ENCODE data around the gene CUX1.
"Not testable (repeated sequence)": the region's sequence is repeated elsewhere in the genome, so short reads cannot be mapped to it uniquely, and the experiment has no call there.

CUX1 gene

DNA sequence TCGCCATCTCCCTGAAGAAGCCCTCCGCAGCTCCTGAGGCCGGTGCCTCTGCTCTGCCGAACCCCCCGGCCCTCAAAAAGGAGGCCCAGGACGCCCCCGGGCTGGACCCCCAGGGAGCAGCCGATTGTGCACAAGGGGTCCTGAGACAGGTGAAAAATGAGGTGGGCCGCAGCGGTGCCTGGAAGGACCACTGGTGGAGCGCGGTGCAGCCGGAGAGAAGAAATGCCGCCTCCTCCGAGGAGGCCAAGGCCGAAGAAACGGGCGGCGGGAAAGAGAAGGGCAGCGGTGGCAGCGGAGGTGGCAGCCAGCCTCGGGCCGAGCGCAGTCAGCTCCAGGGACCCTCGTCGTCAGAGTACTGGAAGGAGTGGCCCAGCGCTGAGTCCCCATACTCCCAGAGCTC, 384.1 kb downstream of the CUX1 start:
- DNase-seq = no peak

DNA sequence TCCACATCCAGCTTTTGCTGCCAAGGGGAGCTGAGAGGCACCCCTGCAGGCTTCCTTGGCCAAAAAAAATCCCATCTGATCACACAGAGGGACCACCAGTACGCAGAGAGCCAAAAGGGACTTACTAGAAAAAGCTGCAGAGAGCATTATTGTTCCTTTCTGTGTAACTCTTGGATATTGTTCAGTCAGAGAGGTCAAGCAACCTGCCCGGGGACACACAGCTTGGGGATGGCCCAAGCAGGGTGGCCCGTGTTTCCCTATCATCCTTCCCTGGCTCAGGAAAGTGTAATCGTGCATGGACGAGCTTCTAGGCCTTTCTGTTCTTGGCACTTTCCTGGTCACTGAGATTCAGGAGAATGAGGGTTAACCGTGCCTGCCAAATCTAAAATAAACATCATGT, 385.1 kb downstream of the CUX1 start:
- DNase-seq = no peak

DNA sequence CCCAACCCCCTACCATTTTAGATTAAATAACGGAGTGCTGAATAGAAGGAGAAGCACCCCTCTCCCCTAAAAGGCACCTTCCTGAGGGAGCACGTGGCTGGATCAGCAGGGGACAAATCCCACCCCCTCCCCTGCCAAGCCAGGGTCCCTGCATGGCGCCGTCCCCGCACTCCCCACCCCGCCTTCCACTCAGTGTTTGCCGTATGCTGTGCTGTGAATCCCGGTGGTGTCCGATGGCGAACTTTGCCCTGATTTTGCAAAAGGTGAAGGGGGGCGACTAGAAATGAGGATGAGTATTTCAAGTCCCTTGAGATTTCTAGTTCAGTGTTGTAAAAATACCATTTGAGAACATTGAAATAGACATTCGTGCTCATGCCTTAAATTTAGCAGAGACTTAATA, 385.8 kb downstream of the CUX1 start:
- DNase-seq = no peak

DNA sequence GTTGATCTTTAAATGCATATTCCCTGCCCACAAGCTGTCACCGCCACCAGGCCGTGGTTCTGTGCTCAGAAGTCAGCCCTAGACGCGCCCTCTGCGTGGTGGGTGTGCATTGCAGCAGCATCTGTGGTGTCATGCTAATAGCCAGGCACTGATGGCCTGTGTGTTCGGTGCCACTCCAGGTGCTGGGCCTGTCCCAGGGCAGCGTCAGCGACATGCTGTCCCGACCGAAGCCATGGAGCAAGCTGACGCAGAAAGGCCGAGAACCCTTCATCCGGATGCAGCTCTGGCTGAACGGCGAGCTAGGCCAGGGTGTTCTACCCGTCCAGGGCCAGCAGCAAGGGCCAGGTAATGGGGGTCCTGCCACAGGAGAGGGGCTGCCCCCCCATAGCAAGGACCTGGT, 386.8 kb downstream of the CUX1 start:
- DNase-seq = no peak

DNA sequence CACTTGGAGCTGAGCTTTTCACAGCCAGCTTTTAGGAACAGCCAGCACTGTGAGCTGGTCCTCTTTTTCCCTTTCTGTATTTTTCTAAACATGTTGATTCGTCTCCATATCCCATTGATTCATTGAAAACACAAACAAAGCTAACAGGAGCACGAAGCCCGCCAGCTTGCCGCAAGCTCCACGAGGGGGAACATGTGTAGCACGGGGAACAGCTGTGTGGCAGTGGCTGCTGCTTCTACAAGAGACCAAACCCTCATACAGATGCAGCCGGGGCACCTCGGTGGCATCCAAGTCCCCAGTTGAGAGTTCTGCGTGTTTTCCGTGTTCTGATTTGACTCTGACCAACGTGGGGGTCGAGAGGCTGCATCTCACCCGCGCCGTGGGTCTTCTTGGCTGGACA, 388.5 kb downstream of the CUX1 start:
- no peak for DNase-seq

DNA sequence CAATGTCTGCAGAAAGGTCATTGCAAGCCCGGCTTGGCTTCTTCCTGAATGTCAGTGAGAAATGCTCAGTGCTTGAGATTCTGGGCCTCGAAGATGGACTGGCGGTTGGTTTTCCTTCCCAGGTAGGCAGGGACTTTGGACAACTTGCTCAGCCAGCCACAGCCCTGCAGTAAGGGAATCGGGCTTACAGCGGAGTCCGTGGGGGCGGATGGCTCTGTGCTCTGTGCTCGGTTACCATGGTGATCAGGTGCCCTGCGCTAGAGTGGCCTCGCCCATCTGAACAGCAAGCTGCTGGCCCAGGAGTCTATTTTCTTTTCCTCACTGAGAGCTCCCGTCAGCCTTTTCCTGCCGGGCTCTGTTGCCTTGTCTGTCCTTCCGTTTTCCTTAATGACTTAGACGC, 391.4 kb downstream of the CUX1 start:
- DNase-seq = peak; percentile 60

DNA sequence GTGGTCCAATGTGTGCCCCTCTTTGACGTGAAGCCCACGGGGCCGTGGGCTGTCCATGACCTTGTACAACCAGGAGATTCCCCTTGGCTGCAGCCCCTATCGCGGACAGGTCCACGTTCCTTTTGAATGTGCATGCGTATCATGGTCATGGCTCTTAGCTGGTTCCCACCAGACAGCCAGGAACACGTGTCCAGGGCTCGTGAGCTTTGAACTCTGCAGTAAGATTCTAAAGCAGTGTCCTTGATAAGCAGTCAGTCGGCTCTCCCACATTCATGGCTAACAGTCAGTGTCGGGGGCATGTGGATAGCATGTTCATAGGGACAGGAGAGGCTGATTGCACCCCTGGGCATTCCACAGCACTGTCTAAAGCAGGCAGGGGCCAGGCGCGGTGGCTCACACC, 393.4 kb downstream of the CUX1 start:
- no peak for DNase-seq

DNA sequence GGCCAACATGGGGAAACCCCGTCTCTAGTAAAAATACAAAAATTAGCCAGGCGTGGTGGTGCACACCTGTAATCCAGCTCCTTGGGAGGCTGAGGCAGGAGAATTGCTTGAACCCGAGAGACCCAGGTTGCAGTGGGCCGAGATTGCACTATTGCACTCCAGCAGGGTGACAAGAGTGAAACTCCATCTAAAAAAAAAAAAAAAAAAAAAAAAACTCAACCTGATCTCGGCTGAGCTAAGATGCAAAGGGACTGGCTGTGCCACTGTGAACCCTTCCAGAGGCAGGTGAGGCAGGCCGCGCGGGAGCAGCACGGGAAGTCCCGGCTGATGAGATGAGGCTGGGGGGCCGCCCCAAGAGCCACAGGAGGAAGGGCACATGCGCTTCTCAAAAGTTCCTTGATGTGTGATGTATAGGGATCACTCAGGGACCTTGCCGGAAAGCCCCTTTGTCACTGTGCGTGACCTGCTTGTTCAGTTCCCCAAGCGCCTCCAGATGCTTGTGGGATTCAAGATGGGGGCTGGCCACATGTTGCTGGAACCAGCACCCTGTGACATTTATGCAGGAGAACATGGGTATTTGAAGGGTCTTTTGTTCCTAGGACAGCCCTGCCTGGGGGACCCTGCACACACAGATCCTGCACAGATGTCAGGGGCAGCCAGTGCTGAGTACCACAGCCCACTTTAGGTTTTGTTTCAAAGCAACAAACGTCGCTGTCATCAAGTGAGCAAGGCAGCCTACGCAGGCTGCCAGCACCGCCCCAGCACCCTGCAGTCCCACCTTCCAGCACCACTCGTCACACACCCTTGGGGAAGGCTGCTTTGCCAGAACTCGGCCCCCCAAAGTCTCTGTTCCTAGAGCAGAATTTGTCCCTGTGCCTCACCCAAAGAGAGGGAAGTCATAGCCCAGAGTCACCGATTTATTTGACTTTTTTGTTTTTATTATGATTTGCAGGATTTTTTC, 394.4 kb downstream of the CUX1 start:
- DNase-seq = no peak

DNA sequence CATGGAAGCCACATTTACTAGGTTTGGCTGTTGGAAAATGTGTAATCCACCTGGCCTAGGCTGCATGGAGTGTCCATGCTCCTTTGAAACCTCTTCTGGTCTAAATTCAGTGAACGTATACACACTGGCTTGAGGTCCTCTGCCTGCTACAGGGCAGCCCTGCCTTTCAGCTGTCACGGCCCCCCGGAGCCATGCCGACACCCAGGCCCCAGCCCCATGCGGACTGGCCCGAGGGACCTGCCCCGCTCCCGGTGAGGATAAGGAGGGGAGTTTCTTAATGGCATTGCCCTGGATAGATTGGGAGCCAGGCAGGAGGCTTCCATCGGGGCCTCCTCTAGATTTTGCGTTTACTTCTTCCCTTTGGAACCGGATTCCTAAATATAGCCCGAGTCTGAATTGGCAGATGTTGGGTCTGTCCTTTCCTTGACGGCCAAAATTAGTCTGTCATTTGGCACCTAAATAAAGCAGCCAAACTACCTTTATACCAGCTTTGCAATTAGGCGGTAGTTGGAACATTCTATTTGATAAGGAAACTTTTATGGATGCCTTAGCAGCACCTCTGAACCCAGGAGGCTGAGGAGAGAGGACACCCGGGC, 397.1 kb downstream of the CUX1 start:
- no peak for DNase-seq

DNA sequence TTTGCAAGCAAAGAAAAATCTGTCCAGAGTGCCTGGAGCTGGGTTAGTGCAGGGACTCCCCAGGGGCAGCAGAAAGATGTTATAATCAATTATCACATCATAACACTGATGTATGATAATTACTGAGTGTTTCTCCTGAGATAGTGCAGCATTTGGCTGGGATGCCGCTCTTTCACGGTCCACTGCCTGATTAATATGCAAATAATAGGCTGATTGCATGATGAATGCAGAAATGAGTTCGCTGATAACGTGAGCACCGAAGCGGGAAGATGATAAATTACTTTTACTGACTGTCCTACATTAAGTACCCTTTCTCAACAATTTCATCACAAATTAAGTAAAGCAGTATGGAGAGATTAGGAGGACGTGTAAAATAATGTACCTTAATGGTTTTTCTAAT, 397.8 kb downstream of the CUX1 start:
- DNase-seq = no peak

DNA sequence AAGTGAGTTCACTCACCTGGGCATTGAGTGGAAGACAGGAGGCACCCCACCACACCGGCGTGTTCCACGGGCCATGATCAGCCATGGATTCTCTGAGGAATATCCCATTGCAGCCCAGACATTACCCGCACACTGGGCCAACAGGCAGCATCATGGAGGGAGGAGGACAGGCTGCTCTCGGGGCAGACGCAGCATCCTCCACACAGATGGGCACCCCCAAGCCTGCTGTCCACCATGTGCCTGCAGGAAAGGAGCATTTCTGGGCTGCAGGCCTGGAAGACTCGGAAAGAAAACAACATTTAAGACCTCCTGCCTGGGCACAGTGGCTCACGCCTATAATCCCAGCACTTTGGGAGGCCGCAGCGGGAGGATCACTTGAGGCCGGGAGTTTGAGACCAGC, 398.3 kb downstream of the CUX1 start:
- no peak for DNase-seq

DNA sequence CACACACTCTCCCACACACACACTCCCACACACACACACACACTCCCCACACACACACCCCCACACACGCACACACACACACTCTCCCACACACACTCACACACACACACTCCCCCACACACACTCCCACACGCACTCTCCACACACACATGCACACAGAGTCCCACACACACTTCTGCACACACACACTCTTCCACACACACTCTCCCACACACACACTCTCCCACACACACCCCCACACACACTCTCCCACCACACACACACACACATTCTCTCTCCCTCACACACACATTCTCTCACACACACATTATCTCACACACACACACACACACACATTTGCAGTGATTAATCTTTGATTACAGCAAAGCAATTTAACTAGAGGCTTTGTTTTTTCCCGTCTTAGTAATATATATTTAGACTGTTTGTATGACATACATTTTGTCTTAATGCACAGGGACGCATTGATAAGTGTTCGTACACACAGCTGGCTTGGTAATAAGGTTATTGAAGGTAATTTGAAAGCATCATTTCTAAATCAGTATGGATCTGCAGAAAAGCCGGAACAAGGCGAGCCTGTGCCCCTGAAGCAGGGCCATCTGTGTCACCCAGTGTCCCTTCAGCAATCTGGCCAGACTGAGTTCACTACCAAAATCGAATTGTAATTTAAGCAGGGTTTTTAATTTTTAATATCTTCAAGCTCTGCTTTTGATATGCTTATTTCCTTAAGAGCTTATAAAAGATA, 399.3 kb downstream of the CUX1 start:
- no peak for DNase-seq

DNA sequence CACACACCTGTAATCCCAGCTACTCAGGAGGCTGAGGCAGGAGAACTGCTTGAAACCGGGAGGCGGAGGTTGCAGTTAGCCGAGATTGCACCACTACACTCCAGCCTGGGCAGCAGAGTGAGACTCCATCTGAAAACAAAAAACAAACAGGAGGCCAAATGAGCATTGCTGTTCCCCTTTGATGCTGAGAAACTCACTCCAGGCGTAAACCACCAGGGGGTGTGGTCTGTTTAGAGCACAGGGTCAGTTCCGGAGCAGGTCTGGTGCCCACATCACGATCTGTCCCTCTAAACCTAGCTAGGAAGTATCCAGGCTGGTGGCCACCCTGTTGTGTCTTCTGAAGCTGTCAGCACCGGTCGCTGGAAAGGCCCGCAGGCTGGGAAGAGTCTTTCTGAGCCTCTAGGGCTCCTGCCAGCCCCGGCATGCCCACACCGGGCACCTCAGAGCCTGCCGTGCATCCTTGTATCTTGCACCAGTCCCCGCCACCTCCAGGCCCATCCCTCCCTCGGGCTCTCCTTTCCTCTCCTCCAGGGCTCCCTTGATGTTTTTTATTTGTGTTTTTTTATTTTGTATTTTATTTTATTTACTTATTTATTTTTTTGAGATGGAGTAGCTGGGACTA, 402.9 kb downstream of the CUX1 start:
- DNase-seq = no peak

DNA sequence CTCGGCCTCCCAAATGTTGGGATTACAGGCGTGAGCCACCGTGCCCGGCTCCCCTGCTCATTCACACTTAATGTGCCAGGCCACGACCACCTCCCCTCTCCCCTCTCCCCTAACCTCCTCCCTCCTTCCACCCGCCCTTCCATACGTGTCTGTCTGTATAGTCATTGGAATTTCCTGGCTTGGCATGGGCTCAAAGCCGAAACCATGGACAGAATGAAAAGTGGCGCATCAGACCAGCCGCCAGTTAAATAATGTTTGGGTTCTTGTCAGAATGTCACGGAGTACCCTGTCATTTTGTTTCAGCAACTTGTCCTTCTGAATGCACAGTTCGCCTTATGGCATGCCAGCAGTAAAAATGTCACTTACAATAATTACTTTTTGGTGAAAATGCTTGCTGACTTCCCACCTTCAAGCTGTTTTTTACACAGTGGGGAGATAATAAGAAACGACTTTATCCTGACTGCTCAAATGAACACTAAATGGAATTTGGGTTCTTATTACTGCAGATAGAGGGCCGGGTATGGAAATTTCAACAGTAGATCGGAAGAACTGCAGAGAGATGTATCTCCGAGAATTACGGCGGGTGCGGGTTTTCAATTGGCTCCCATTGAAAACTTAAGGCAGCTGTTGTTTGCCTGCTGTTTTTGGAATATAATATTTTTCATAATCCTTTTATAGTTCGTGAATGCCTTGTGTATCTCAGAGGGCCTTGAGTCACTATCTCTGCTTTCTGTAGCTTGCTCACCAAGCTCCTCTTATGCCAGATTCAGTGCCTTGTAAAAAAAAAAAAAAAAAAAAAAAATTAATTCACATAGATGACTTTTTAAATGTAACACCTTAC, 403.8 kb downstream of the CUX1 start:
- no peak for DNase-seq

DNA sequence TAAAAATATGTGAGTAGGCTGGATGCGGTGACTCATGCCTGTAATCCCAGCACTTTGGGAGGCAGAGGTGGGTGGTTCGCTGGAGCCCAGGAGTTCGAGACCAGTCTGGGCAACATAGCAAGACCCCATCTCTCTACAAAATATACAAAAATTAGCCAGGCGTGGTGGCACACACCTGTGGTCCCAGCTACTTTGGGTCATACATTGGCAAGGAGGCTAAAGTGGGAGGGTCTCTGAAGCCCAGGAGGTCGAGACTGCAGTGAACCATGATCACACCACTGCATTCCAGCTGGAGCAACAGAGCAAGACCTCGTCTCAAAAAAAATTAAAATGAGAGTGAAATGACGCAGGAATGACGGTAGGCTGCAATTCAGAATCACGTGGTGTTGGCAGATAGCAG, 404.5 kb downstream of the CUX1 start:
- DNase-seq = no peak

DNA sequence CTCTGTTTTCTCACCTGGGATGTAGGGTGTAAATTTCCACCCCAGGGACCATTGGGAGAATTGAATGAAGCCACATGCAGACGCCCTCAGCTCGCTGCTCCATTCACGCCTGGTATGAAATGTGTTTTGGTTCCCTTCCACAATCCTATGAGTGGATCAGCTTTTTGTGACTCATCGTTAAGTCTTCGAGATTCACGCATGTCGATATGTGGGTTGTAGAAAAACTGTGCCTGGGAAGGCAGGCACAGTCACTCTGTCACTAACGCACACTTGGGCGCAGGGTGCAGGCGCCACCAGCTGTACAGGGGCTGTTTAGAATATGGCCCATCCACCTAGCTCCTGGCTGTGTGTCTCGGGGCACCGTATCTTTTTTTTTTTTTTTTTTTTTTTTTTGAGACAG, 405.0 kb downstream of the CUX1 start:
- no peak for DNase-seq

DNA sequence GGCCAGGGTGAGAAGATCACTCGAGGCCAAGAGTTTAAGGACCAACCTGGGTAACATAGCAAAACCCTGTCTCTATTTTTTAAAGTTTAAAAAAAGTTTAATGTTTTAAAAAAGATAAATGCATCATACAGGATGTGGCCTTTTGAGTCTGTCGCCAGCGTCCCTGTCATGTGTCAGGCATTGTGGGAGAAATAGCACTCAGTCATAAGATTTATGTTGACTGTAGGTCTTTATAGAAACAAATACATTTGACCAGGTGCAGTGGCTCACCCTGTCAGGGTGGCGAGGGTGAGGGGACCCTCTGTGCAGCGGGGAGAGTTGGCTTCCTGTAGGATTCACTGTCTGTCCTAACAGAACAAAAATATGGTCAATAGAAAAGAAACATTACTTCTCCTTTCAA, 405.8 kb downstream of the CUX1 start:
- DNase-seq = no peak

DNA sequence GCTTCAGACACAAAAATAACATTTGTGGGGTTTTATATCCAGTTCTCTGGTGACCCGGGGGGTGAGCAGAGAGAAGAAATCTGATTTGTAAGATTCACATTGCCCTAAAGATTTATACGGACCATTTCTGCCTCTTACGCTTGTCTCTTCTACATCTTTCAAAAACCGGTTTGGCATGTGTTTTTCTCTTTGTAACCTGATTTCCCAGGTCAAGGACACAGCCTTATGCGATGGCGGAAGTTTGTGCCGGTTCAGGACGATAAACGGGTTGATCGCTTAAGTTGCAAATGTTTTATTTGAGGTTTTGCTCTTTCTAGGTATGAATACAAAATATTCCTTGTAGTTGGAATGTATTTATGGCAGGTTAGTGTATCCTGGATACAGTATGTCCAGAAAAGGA, 407.6 kb downstream of the CUX1 start:
- DNase-seq = no peak

DNA sequence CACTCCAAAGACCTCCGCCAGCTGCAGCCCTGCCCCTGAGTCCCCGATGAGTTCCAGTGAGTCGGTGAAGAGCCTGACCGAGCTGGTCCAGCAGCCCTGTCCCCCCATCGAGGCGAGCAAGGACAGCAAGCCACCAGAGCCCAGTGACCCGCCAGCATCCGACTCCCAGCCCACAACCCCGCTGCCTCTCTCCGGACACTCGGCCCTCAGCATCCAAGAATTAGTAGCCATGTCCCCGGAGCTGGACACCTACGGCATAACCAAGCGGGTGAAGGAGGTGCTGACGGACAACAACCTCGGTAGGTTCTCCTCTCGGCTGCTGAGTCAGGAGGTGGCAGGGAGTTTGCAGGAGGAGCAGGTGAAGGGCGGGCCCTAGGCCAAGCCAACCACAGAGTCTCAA, 409.9 kb downstream of the CUX1 start:
- DNase-seq = no peak

DNA sequence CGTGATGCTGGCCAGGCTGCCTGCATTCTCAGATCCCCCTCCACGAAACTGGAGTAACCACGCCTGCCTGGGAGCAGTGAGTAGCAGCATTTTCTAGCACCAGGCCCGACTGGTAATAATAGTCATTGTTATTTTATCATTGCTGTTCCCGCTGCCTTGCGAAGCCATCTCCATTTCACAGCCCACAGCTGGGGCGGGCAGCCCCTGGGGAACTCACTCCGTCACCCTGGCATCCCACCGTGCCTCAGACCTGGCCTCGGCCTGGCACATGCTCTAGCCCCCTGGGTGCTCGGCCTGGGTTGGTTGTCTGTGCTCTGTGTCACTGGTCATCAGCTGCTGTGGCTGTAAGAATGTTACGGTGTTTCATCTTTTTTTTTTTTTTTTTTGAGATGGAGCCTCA, 411.5 kb downstream of the CUX1 start:
- no peak for DNase-seq

DNA sequence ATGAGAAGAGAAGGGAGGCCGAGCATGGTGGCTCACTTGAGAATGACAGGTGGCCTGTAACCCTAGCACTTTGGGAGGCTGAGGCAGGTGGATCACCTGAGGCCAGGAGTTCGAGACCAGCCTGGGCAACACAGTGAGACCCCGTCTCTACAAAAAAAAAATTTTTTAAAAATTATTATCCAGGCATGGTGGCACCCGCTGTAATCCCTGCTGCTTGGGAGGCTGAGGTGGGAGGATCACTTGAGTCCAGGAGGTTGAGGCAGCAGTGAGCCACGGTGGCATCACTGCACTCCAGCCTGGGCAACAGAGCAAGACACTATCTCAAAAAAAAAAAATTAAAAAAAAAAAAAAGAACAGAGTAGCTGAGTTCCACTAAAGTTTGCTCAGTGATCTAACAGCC, 412.7 kb downstream of the CUX1 start:
- not testable (repeated sequence) for DNase-seq

DNA sequence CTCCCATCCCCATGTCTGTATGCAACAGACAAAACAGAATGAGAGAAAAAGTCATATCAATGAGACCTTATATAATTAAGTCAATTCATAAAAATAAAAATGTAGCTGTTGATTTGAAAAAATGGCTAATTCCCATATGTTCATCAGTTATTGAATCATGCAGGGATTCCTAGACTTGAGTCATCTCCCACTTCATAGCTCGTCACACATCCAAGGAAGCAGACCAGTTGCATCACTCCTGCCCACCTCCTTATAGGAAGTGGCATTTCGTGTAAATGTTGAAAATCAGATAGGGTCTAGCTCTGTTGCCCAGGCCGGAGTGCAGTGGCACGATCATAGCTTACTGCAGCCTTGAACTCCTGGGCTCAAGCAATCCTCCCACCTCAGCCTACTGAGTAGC, 413.2 kb downstream of the CUX1 start:
- DNase-seq = no peak

Measured in NCI-H748 treated with DMSO at 0.1 percent for 48 hours (cell line).